GM13976 (cell line): ENCODE measurements around the gene ELN.

ENCODE experiments used
- DNase-seq: peaks from one replicate; pipeline ENCODE4 v3.0.0; 2012; ENCODE audit warnings: low spot score
- CTCF ChIP-seq: IDR thresholded peaks from 2 replicates; pipeline ENCODE4 v1.5.1; 2012; ENCODE audit warnings: borderline replicate concordance, mild to moderate bottlenecking; ENCODE audit not compliant: insufficient read depth; ENCODE audit errors: extremely low read depth, missing control alignments, control extremely low read depth
- in situ Hi-C: fragments of 300-500 bp; cut with MboI; formaldehyde crosslinking; loops from one replicate; pipeline ENCODE4 v1.12.0; 2022; ENCODE audit warnings: low sequenced_read_pairs, mixed read lengths, inconsistent platforms; ENCODE audit not compliant: unreplicated experiment

The ELN gene

GRCh38 chr7:73994023-73994422 lies 34.0 kb upstream of the ELN start:
- no peak for DNase-seq
- TF ChIP-seq CTCF, result no peak
- in situ Hi-C loops, result no loop called here

- no peak for TF ChIP-seq CTCF
- in situ Hi-C loops, result no loop called here
- no peak for DNase-seq
Observed at GRCh38 chr7:73994761-73995160, 33.2 kb upstream of the ELN start.

GRCh38 chr7:73995330-73995729 lies 32.6 kb upstream of the ELN start:
- DNase-seq, result no peak
- TF ChIP-seq CTCF, result no peak
- in situ Hi-C loops, result no loop called here

- in situ Hi-C loops, result no loop called here
- no peak for TF ChIP-seq CTCF
- DNase-seq, result no peak
Observed at GRCh38 chr7:73995821-73996511, 32.0 kb upstream of the ELN start.

GRCh38 chr7:73997056-73997455 lies 30.9 kb upstream of the ELN start:
- no peak for DNase-seq
- in situ Hi-C loops, result no loop called here
- TF ChIP-seq CTCF, result no peak

GRCh38 chr7:73999664-74000435 lies 28.1 kb upstream of the ELN start:
- no peak for DNase-seq
- in situ Hi-C loops, result no loop called here
- no peak for TF ChIP-seq CTCF
